DND-41 (cell line): ENCODE data around the gene CYP27A1.
"Not testable (repeated sequence)": the region's sequence is repeated elsewhere in the genome, so short reads cannot be mapped to it uniquely, and the experiment has no call there.

Experiments used
- ATAC-seq: fragments of 200-7000 bp; cut with Tn5 transposase; 3 replicates; pipeline ENCODE4 v1.9.1; 2021; ENCODE audit warnings: low read depth; ENCODE audit not compliant: insufficient read depth
- DNase-seq: peaks from one replicate; pipeline ENCODE4 v3.0.0-alpha.2; 2020
- H2AFZ ChIP-seq: 2 replicates; pipeline ENCODE4 v1.6.0; 2012; ENCODE audit warnings: low read depth, low read length
- H3K27ac ChIP-seq: 2 replicates; pipeline ENCODE4 v1.5.1; 2012; ENCODE audit warnings: low read length, inconsistent platforms
- H3K27me3 ChIP-seq: fragments of 200-600 bp; sonication (generic); 2 replicates; pipeline ENCODE4 v1.6.0; 2012; ENCODE audit warnings: low read length, mild to moderate bottlenecking, inconsistent platforms; ENCODE audit not compliant: insufficient read depth, poor library complexity
- H3K36me3 ChIP-seq: 2 replicates; pipeline ENCODE4 v1.5.1; 2012; ENCODE audit warnings: low read length, inconsistent platforms; ENCODE audit not compliant: insufficient read depth
- H3K4me1 ChIP-seq: 2 replicates; pipeline ENCODE4 v1.5.1; 2012; ENCODE audit warnings: mild to moderate bottlenecking, low read length; ENCODE audit not compliant: insufficient read depth
- H3K4me2 ChIP-seq: 2 replicates; pipeline ENCODE4 v1.6.0; 2012; ENCODE audit warnings: mild to moderate bottlenecking, moderate library complexity, low read length, inconsistent platforms; ENCODE audit not compliant: insufficient read depth
- H3K4me3 ChIP-seq, 2 experiments: fragments of 200-600 bp in 1 of 2; shearing (Covaris generic) in 1 of 2; 2 replicates each; pipeline ENCODE4 v1.5.1; 2012 to 2016; ENCODE audit warnings: inconsistent platforms in 2 of 2, low read length in 2 of 2, mild to moderate bottlenecking in 2 of 2, low read depth in 1 of 2, moderate library complexity in 1 of 2
- H3K79me2 ChIP-seq: 2 replicates; pipeline ENCODE4 v1.6.0; 2012; ENCODE audit warnings: low read length, inconsistent platforms; ENCODE audit not compliant: insufficient read depth
- H3K9ac ChIP-seq: 2 replicates; pipeline ENCODE4 v1.6.0; 2012; ENCODE audit warnings: low read depth, mild to moderate bottlenecking, inconsistent platforms, low read length, moderate library complexity
- H3K9me3 ChIP-seq: 2 replicates; pipeline ENCODE4 v1.5.1; 2012; ENCODE audit warnings: low read length, moderate library complexity, mild to moderate bottlenecking, inconsistent platforms; ENCODE audit not compliant: insufficient read depth, severe bottlenecking
- H4K20me1 ChIP-seq: 2 replicates; pipeline ENCODE4 v1.6.0; 2012; ENCODE audit warnings: low read length; ENCODE audit not compliant: insufficient read depth
- EZH2 ChIP-seq: IDR thresholded peaks from 3 replicates; pipeline ENCODE4 v1.6.1; 2012; ENCODE audit warnings: borderline replicate concordance, low read depth, mild to moderate bottlenecking, moderate library complexity, low read length, inconsistent platforms; ENCODE audit not compliant: severe bottlenecking
- TF ChIP-seq, protein P1 (sequence below): IDR thresholded peaks from 2 replicates; pipeline ENCODE4 v1.5.1; 2012; ENCODE audit warnings: borderline replicate concordance, low read length, moderate library complexity, mild to moderate bottlenecking; ENCODE audit not compliant: poor library complexity, severe bottlenecking; ENCODE audit errors: extremely low read depth

The CYP27A1 gene

DNA sequence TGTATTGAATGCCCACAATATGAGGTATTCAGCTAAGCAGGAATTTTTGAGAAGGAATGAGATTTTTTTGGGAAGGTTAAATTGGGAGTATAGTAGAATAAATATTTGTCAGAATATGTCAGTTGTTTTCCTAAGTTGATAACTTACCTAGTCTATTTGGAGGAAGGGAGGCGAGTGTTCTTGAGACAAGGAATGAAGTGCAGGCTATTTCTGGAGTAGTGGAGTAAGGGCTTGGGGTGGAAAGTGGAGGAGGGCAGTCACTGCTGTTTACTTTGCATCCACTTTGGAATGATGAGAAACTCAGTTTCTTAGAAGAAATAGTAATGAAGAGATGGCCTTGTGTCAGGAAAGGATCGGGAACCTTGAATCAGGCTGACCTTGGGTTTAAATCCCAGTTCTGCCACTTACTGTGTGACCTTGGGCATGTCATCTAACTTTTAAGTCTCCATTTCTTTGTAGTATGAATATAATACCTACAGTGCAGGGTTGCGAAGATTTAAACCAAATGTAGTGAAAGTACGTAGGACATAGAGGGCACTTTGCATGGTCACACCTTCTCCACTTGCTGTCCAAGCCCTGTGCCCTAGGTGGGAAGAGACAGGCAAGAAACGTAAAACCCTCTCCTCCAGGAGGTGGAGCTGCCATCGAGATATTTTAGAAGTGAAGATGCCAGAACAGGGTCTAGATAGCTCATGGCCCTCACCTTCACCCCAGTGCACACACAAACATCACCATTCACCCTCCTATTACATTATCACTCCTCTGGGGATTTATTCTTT is 25.2 kb upstream of the CYP27A1 start:
- H3K36me3 ChIP-seq = peaks cover 60% of the 10 kb centered on the region
- DNase-seq = no peak
- no peak overlapping the region for H3K9ac ChIP-seq
- no peak overlapping the region for H3K27ac ChIP-seq
- H3K4me3 ChIP-seq = no peak overlapping the region
- no peaks in the 10 kb centered on the region for H3K9me3 ChIP-seq
- no peak overlapping the region for H3K4me2 ChIP-seq
- H2AFZ ChIP-seq = no peak overlapping the region
- H3K27me3 ChIP-seq = no peaks in the 10 kb centered on the region
- ATAC-seq = no peak
- TF ChIP-seq, protein P1, sequence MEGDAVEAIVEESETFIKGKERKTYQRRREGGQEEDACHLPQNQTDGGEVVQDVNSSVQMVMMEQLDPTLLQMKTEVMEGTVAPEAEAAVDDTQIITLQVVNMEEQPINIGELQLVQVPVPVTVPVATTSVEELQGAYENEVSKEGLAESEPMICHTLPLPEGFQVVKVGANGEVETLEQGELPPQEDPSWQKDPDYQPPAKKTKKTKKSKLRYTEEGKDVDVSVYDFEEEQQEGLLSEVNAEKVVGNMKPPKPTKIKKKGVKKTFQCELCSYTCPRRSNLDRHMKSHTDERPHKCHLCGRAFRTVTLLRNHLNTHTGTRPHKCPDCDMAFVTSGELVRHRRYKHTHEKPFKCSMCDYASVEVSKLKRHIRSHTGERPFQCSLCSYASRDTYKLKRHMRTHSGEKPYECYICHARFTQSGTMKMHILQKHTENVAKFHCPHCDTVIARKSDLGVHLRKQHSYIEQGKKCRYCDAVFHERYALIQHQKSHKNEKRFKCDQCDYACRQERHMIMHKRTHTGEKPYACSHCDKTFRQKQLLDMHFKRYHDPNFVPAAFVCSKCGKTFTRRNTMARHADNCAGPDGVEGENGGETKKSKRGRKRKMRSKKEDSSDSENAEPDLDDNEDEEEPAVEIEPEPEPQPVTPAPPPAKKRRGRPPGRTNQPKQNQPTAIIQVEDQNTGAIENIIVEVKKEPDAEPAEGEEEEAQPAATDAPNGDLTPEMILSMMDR = no peak
- no peak for TF ChIP-seq EZH2
- no peaks in the 10 kb centered on the region for H4K20me1 ChIP-seq
- H3K79me2 ChIP-seq = no peaks in the 10 kb centered on the region
- no peaks in the 10 kb centered on the region for H3K4me1 ChIP-seq

DNA sequence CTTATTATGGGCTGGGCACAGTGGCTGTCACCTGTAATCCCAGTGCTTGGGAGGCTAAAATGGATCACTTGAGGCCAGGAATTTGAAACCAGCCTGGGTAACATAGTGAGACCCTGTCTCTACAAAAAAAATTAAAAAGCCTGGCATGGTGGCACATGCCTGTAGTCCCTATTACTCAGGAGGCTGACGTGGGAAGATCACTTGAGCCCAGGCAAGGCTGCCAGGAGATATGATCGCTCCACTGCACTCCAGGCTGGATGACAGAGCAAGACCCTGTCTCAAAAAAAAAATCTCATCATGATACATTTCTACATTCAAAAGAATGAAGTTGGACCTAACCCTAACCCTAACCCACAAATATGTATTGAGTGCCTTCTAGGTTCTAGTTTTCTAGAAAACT is 20.2 kb upstream of the CYP27A1 start:
- no peaks in the 10 kb centered on the region for H4K20me1 ChIP-seq
- no peak for TF ChIP-seq EZH2
- TF ChIP-seq, protein P1 = no peak
- no peak overlapping the region for H3K27ac ChIP-seq
- H3K9ac ChIP-seq = no peak overlapping the region
- H2AFZ ChIP-seq = no peak overlapping the region
- H3K79me2 ChIP-seq = no peaks in the 10 kb centered on the region
- H3K4me2 ChIP-seq = no peak overlapping the region
- no peak for DNase-seq
- ATAC-seq = no peak
- no peaks in the 10 kb centered on the region for H3K27me3 ChIP-seq
- H3K4me1 ChIP-seq = no peaks in the 10 kb centered on the region
- peaks cover 15% of the 10 kb centered on the region; the same call in 1 of the 2 replicates for H3K36me3 ChIP-seq
- no peaks in the 10 kb centered on the region for H3K9me3 ChIP-seq
- H3K4me3 ChIP-seq = no peak overlapping the region

DNA sequence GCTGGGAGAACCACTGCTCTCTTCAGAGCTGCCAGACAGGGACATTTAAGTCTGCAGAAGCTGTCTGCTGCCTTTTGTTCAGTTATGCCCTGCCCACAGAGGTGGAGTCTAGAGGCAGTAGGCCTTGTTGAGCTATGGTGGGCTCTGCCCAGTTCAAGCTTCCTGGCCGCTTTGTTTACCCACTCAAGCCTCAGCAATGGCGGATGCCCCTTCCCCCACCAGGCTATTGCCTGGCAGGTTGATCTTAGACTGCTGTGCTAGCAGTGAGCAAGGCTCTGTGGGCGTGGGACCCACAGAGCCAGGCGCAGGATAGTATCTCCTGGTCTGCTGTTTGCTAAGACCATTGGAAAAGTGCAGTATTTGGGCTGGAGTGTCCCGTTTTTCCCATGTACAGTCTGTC is 9.2 kb upstream of the CYP27A1 start:
- not testable (repeated sequence) for H3K36me3 ChIP-seq, H3K4me3 ChIP-seq, H4K20me1 ChIP-seq, H3K27ac ChIP-seq, H3K4me2 ChIP-seq, H3K4me1 ChIP-seq, H3K79me2 ChIP-seq, H2AFZ ChIP-seq, DNase-seq, H3K27me3 ChIP-seq, ATAC-seq, H3K9ac ChIP-seq
- H3K9me3 ChIP-seq = peaks cover 11% of the 10 kb centered on the region

DNA sequence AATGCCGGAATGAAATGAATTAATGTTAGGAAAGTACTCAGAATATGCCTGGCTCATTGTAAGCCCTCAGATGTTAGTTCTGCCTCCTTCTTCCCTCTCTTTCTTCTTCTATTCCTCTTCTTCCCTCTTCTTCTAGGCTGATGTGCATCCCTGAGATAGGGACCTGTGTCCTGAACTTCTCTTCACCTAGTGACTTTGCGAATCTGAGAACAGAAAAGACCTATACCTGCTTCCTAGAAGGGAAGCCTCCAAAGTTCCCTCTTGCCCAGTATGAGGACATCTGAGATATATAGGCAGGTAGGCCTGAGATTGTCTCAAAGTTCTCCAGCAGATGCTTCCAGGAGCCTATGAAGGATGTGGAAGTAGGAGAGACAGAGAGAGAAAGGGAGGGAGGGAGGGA is 8.1 kb upstream of the CYP27A1 start:
- no peak for TF ChIP-seq EZH2
- TF ChIP-seq, protein P1 = no peak
- ATAC-seq (no peak), DNase-seq (no peak)
- H3K4me3 ChIP-seq = no peak overlapping the region
- no peaks in the 10 kb centered on the region for H3K36me3 ChIP-seq
- no peak overlapping the region for H2AFZ ChIP-seq
- no peak overlapping the region for H3K27ac ChIP-seq
- no peaks in the 10 kb centered on the region for H3K27me3 ChIP-seq
- no peak overlapping the region for H3K4me2 ChIP-seq
- H3K9me3 ChIP-seq = peaks cover 12% of the 10 kb centered on the region
- H3K9ac ChIP-seq = no peak overlapping the region
- H4K20me1 ChIP-seq = no peaks in the 10 kb centered on the region
- no peaks in the 10 kb centered on the region for H3K79me2 ChIP-seq
- H3K4me1 ChIP-seq = no peaks in the 10 kb centered on the region
